ENCODE data around the gene SLC23A2. TPM values are rescaled to one million over a fixed set of nuclear protein-coding genes. Genes with fewer than 3 reads are reported as not detected.
"Not testable (repeated sequence)": the region's sequence is repeated elsewhere in the genome, so short reads cannot be mapped to it uniquely, and the experiment has no call there.

The SLC23A2 gene
- total RNA-seq, 2 experiments from 2014 or later, result 16.7 to 17.6 TPM

GRCh38 chr20:4853757-4854560, 147.4 kb downstream of the SLC23A2 start:
- no peak overlapping the region for H3K27ac Mint-ChIP-seq
- no peaks in the 10 kb centered on the region for H3K27me3 Mint-ChIP-seq
- no peaks in the 10 kb centered on the region for H3K4me1 Mint-ChIP-seq
- peaks cover 17% of the 10 kb centered on the region for H3K36me3 Mint-ChIP-seq (ENCODE audit: low read depth)
- no peak for DNase-seq
- POLR2A ChIA-PET, result no interaction called here
- H3K4me3 Mint-ChIP-seq, result no peak overlapping the region
- intact Hi-C loops (cut with DNase I, micrococcal nuclease), result no loop called here
- H3K9me3 Mint-ChIP-seq (ENCODE audit: low read depth), result no peaks in the 10 kb centered on the region
- CTCF ChIA-PET, result interaction anchor here (0.7 kb wide), 1 partner anchor 95 kb away, joined by 3 read pairs; no protein-coding TSS in a partner anchor
- peak; percentile 19 for ATAC-seq

GRCh38 chr20:4853004-4853403, 148.3 kb downstream of the SLC23A2 start:
- DNase-seq, result no peak
- CTCF ChIA-PET, result no interaction called here

GRCh38 chr20:4850960-4851359, 150.3 kb downstream of the SLC23A2 start:
- Mint-ChIP-seq H3K9me3 (ENCODE audit: low read depth) (no peaks in the 10 kb centered on the region), H3K4me3 (no peak overlapping the region), H3K4me1 (no peaks in the 10 kb centered on the region), H3K27me3 (no peaks in the 10 kb centered on the region), H3K27ac (no peak overlapping the region), H3K36me3 (ENCODE audit: low read depth) (no peaks in the 10 kb centered on the region)
- no peak for ATAC-seq
- POLR2A ChIA-PET, result interaction anchor here (0.6 kb wide), 1 partner anchor 38 kb away, joined by 3 read pairs; no protein-coding TSS in a partner anchor
- CTCF ChIA-PET, result interaction anchor here (0.7 kb wide), 1 partner anchor 15 kb away, joined by 4 read pairs; no protein-coding TSS in a partner anchor
- intact Hi-C loops (cut with DNase I, micrococcal nuclease), result no loop called here
- DNase-seq, result no peak

More at GRCh38 chr20:4853004-4853403, 148.3 kb downstream of the SLC23A2 start:
- POLR2A ChIA-PET, result no interaction called here
- Mint-ChIP-seq H3K27me3 (no peaks in the 10 kb centered on the region), H3K4me1 (no peaks in the 10 kb centered on the region), H3K36me3 (ENCODE audit: low read depth) (peaks cover 10% of the 10 kb centered on the region), H3K27ac (no peak overlapping the region), H3K9me3 (ENCODE audit: low read depth) (no peaks in the 10 kb centered on the region), H3K4me3 (no peak overlapping the region)
- no peak for ATAC-seq
- intact Hi-C loops (cut with DNase I, micrococcal nuclease), result no loop called here

GRCh38 chr20:4848829-4849228, 152.5 kb downstream of the SLC23A2 start:
- H3K27me3 Mint-ChIP-seq; DNase-seq; H3K4me1 Mint-ChIP-seq; H3K27ac Mint-ChIP-seq; POLR2A ChIA-PET; ATAC-seq; H3K9me3 Mint-ChIP-seq (ENCODE audit: low read depth); intact Hi-C loops (cut with DNase I, micrococcal nuclease); H3K4me3 Mint-ChIP-seq; H3K36me3 Mint-ChIP-seq (ENCODE audit: low read depth): not testable (repeated sequence)
- CTCF ChIA-PET, result interaction anchor here (0.6 kb wide), 1 partner anchor 107 kb away, joined by 4 read pairs; no protein-coding TSS in a partner anchor

- intact Hi-C loops (cut with DNase I, micrococcal nuclease), result no loop called here
- H3K4me3 Mint-ChIP-seq, result no peak overlapping the region
- POLR2A ChIA-PET, result no interaction called here
- peaks cover 6% of the 10 kb centered on the region for H3K4me1 Mint-ChIP-seq
- CTCF ChIA-PET, result no interaction called here
- H3K9me3 Mint-ChIP-seq (ENCODE audit: low read depth), result peaks cover 2% of the 10 kb centered on the region
- no peaks in the 10 kb centered on the region for H3K27me3 Mint-ChIP-seq
- H3K36me3 Mint-ChIP-seq (ENCODE audit: low read depth), result no peaks in the 10 kb centered on the region
- DNase-seq (no peak), ATAC-seq (no peak)
- H3K27ac Mint-ChIP-seq, result no peak overlapping the region
Observed at GRCh38 chr20:4848041-4848440, 153.3 kb downstream of the SLC23A2 start.

- Mint-ChIP-seq H3K27me3 (no peaks in the 10 kb centered on the region), H3K36me3 (ENCODE audit: low read depth) (no peaks in the 10 kb centered on the region), H3K4me3 (no peak overlapping the region), H3K9me3 (ENCODE audit: low read depth) (peaks cover 2% of the 10 kb centered on the region), H3K27ac (no peak overlapping the region), H3K4me1 (peaks cover 6% of the 10 kb centered on the region)
- DNase-seq, result no peak
- POLR2A ChIA-PET, result no interaction called here
- ATAC-seq, result no peak
- intact Hi-C loops (cut with DNase I, micrococcal nuclease), result no loop called here
- CTCF ChIA-PET, result no interaction called here
Observed at GRCh38 chr20:4846821-4847220, 154.5 kb downstream of the SLC23A2 start.

GRCh38 chr20:4844751-4845465, 156.4 kb downstream of the SLC23A2 start:
- Mint-ChIP-seq H3K4me1 (peaks cover 8% of the 10 kb centered on the region), H3K36me3 (ENCODE audit: low read depth) (no peaks in the 10 kb centered on the region), H3K27me3 (no peaks in the 10 kb centered on the region), H3K9me3 (ENCODE audit: low read depth) (peaks cover 2% of the 10 kb centered on the region), H3K4me3 (no peak overlapping the region), H3K27ac (no peak overlapping the region)
- DNase-seq, result no peak
- intact Hi-C loops (cut with DNase I, micrococcal nuclease), result no loop called here
- CTCF ChIA-PET, result interaction anchor here (0.6 to 1.0 kb wide), 2 partner anchors 31 to 118 kb away, joined by 3 read pairs; no protein-coding TSS in a partner anchor
- ATAC-seq, result peak; percentile 64
- POLR2A ChIA-PET, result no interaction called here

- Mint-ChIP-seq H3K4me1 (peaks cover 8% of the 10 kb centered on the region), H3K27ac (no peak overlapping the region), H3K36me3 (ENCODE audit: low read depth) (no peaks in the 10 kb centered on the region), H3K9me3 (ENCODE audit: low read depth) (peaks cover 2% of the 10 kb centered on the region), H3K4me3 (no peak overlapping the region), H3K27me3 (no peaks in the 10 kb centered on the region)
- ATAC-seq (no peak), DNase-seq (no peak)
- intact Hi-C loops (cut with DNase I, micrococcal nuclease), result no loop called here
- POLR2A ChIA-PET, result no interaction called here
- CTCF ChIA-PET, result interaction anchor here (0.6 kb wide), 2 partner anchors 119 to 798 kb away, joined by 3 read pairs; no protein-coding TSS in a partner anchor
Observed at GRCh38 chr20:4844325-4844724, 157.0 kb downstream of the SLC23A2 start.

- DNase-seq, result no peak
- Mint-ChIP-seq H3K36me3 (ENCODE audit: low read depth) (no peaks in the 10 kb centered on the region), H3K27ac (no peak overlapping the region), H3K4me3 (no peak overlapping the region), H3K4me1 (peaks cover 8% of the 10 kb centered on the region), H3K9me3 (ENCODE audit: low read depth) (peaks cover 2% of the 10 kb centered on the region), H3K27me3 (no peaks in the 10 kb centered on the region)
- intact Hi-C loops (cut with DNase I, micrococcal nuclease), result no loop called here
- ChIA-PET POLR2A (no interaction called here), CTCF (interaction anchor here (1.1 to 1.6 kb wide), 3 partner anchors 27 to 45 kb away, joined by 3 to 5 read pairs (median 3); no protein-coding TSS in a partner anchor)
- no peak for ATAC-seq
Observed at GRCh38 chr20:4840801-4841200, 160.5 kb downstream of the SLC23A2 start.

- intact Hi-C loops (cut with DNase I, micrococcal nuclease), result no loop called here
- ChIA-PET POLR2A (no interaction called here), CTCF (no interaction called here)
Observed at GRCh38 chr20:4838526-4838925, 162.8 kb downstream of the SLC23A2 start.

GRCh38 chr20:4837760-4838159, 163.6 kb downstream of the SLC23A2 start:
- no peak for DNase-seq
- intact Hi-C loops (cut with DNase I, micrococcal nuclease), result no loop called here
- H3K27me3 Mint-ChIP-seq, result no peaks in the 10 kb centered on the region
- ChIA-PET POLR2A (no interaction called here), CTCF (interaction anchor here (0.9 kb wide), 1 partner anchor 62 kb away, joined by 3 read pairs; no protein-coding TSS in a partner anchor)
- H3K4me1 Mint-ChIP-seq, result peaks cover 2% of the 10 kb centered on the region
- ATAC-seq, result no peak
- no peaks in the 10 kb centered on the region for H3K36me3 Mint-ChIP-seq (ENCODE audit: low read depth)
- no peak overlapping the region for H3K27ac Mint-ChIP-seq
- H3K9me3 Mint-ChIP-seq (ENCODE audit: low read depth), result peaks cover 2% of the 10 kb centered on the region
- no peak overlapping the region for H3K4me3 Mint-ChIP-seq

More at GRCh38 chr20:4838526-4838925, 162.8 kb downstream of the SLC23A2 start:
- Mint-ChIP-seq H3K36me3 (ENCODE audit: low read depth) (no peaks in the 10 kb centered on the region), H3K27ac (no peak overlapping the region), H3K27me3 (no peaks in the 10 kb centered on the region), H3K4me3 (no peak overlapping the region), H3K4me1 (peaks cover 2% of the 10 kb centered on the region), H3K9me3 (ENCODE audit: low read depth) (no peaks in the 10 kb centered on the region)
- DNase-seq (no peak), ATAC-seq (no peak)

Measured in activated CD4-positive, alpha-beta T cell treated with anti-CD3 and anti-CD28 coated beads for 36 hours (primary cell).